Amygdala (tissue), 56 donors: Measurements from ENCODE around the gene SLCO3A1.
A peak's percentile ranks its signal among the peaks of the same experiment; 100 is the strongest.
"Not testable (repeated sequence)": the region's sequence is repeated elsewhere in the genome, so short reads cannot be mapped to it uniquely, and the experiment has no call there.

Source experiments
- DNase-seq, 56 donors: peaks; one replicate each; lab custom pipeline; 2025; lab: John Stamatoyannopoulos, UW

SLCO3A1 gene

DNA sequence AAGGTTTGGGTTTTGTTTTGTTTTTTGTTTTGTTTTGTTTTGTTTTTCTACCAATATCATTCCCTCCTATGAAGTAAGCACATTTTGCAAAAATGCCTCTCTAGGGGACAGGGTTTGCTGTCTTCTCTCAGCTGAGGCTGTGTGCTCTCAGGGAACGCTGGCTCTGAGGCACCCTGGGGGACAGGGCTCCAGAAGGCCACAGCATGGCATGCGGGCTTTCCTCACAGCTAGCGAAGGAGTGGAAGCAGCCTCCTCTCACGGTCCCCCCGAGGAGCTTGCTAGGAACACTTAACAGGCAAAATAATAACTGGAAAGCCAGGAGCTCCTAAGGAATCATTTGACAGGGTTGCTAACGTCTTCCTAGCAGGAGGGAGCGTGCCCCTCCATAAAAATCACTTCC is 312.5 kb downstream of the SLCO3A1 start:
- no peak for DNase-seq

- peak in 1 of 56 donors; percentile 8 for DNase-seq
These were observed 313.4 kb downstream of the SLCO3A1 start for GRCh38 chr15:92166751-92167405.

DNA sequence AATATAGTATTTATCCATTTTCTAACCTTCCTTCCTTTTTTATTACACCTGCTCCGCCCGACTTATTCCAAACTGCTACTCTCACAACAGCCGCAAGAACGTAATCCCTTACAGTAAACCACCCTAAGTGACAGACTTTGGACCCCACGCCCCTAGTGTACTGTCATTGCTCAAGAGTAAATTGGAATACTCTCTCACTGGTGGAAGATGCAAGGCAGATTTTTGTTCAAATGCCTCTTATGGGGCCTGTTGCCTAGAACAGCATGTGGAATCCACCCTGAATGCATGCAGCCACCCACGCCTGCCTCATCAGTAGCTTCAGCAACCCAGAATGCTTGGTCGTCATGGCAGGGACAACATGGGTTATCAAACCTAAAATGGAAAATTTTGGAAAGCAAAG is 313.9 kb downstream of the SLCO3A1 start:
- no peak for DNase-seq

GRCh38 chr15:92168066-92168683 is 314.7 kb downstream of the SLCO3A1 start:
- DNase-seq = no peak

DNA sequence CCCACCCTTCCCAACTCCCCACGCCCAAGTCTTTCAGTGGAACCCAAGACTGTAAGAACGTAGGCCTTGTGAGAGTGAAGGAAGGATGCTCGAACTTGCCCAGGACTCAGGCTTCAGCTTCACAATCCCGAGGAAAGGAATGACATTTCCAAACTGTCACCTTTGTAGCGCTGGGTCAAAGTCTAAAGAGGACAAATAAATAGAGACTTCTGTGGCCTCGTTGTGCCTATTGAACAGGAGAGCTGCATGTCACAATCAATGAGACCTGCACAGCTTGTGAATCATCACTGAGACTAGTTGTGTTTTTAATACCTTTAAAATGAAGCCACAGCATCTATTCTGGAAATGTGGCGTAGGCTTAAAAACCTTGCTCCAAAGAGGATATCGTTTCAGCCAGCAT is 317.4 kb downstream of the SLCO3A1 start:
- DNase-seq = no peak

DNA sequence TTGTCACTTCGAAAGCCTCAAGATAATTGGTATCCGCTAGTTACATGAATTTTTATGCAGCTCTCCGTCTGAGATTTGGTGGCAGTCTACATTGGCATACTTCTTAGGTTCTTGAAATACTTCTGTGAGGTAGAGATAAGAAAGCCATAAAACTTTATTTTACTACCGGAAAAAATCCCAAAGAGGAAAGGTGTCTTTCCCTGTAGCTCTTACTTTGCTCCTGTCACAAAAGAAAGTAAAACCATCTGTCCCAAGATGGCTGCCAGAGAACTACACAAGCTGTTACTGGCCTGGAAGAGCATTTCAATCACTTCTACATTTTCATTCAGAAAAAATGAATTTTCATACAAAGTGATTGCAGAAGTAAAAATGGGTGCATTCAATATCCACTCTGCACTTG is 325.4 kb downstream of the SLCO3A1 start:
- DNase-seq = no peak

DNA sequence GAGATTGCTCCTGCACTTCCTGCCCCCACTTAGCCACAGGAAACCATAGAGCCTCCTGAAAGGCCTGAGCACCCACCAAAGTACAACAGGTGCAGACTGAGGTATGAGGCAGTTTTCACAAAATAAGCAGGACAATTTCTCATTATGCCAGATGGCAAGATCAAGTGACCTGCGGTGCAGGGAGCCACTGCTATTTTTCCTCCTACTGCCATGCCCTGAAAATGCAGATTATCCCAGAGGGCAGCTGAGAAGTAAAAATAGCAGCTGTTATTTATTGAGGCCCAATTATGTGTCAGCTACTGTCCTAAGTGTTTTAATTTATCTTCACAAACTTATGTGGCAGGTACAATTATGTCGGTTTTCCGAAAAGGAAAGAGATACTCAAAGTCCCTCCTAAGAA is 330.6 kb downstream of the SLCO3A1 start:
- no peak for DNase-seq

DNA sequence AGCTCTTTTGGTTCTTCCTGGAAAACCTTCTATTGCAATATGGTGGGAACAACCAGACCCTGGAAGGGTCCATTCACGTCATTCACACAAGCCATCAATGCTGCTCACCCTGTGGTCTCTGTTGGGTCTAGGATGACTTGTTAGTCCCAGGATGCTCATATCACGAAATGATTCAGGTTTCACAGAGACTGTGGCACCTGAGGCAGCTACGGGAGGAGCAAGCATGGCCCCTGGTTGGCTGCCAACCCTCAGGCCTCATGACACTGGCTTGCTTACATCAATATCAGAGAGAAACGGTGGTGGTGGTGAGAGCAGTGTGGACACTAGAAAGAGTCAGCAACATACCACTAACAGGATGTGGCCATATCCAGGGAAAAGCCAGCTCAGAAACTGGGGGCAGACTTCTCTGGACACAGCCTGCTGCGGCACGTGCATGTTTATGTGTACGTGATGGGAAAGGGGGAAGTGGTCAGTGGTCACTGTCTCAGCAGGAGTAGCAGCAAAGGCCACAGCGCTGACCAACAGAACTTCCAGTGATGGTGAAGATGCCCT is 331.2 kb downstream of the SLCO3A1 start:
- DNase-seq = no peak

- DNase-seq = no peak
These were observed 334.5 kb downstream of the SLCO3A1 start for GRCh38 chr15:92187975-92188374.

- no peak for DNase-seq
These were observed 335.7 kb downstream of the SLCO3A1 start for GRCh38 chr15:92189166-92189565.

GRCh38 chr15:92195241-92195640 is 341.7 kb downstream of the SLCO3A1 start:
- DNase-seq = no peak

GRCh38 chr15:92196342-92196741 is 342.8 kb downstream of the SLCO3A1 start:
- no peak for DNase-seq

DNA sequence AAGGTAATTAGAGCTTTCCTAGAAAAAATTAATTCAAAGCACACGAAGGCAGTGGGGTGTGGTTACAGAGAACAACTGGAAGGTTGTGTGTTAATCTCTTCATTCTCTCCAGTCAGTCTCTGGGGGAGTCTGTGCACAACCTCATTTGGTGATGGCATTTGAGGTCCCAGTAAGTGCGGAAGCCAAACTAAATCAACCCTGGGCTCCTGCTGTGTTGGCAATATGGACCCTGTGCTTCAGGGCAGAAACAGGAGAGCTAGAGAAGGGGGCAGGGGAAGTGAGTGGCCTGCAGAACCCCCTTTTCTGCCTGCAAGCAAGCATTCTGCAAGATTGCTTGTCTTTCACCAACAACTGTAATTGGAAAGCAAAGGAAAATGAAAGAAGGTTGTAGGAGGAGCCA is 344.2 kb downstream of the SLCO3A1 start:
- no peak for DNase-seq

- DNase-seq = no peak
These were observed 347.4 kb downstream of the SLCO3A1 start for GRCh38 chr15:92200891-92201290.

DNA sequence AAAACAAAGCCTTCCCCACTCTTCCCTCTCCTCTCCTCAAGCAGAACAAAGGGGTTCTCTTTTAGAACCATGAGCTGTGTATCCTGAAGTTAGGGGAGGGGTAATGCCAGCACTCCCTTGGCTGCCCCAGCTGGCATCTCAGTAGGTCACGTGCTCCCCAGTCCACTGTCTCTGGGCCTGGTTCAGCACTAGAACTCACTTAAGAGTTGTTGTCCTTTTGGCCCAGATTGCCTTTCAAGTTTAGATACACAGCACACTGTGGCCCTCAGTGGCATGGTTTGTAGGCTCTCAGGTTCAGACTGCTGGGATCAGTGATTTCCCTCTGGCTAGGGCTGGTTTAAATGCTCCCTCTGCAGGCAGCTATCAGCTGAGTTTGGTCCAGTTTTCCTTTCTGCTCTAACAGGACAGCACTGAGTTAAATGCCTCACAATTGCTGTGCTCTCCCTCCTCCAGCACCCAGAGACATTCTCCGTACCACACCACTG is 351.8 kb downstream of the SLCO3A1 start:
- DNase-seq = peak in 10 of 56 donors; percentile 1 to 23 (median 5)

DNA sequence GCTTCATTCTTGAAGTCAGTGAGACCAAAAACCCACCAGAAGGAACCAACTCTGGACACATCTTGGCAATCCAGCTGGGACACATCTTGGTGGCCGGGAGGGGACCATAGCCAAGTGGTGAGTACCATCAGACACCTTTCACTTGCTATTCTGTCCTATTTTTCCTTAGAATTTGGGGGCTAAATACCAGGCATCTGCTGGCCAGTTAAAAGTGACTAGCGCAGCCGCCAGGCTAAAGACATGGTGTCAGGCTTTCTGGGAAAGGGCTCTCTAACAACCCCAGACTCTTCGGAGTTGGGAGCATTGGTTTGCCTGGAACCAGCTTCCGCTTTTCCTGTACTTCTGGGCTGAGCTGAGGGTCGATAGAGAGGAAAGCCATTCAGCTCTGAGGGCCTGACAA is 354.1 kb downstream of the SLCO3A1 start:
- not testable (repeated sequence) for DNase-seq
